ENCODE data around the gene TBX21.
A peak's percentile ranks its signal among the peaks of the same experiment; 100 is the strongest.

Gene TBX21

DNA sequence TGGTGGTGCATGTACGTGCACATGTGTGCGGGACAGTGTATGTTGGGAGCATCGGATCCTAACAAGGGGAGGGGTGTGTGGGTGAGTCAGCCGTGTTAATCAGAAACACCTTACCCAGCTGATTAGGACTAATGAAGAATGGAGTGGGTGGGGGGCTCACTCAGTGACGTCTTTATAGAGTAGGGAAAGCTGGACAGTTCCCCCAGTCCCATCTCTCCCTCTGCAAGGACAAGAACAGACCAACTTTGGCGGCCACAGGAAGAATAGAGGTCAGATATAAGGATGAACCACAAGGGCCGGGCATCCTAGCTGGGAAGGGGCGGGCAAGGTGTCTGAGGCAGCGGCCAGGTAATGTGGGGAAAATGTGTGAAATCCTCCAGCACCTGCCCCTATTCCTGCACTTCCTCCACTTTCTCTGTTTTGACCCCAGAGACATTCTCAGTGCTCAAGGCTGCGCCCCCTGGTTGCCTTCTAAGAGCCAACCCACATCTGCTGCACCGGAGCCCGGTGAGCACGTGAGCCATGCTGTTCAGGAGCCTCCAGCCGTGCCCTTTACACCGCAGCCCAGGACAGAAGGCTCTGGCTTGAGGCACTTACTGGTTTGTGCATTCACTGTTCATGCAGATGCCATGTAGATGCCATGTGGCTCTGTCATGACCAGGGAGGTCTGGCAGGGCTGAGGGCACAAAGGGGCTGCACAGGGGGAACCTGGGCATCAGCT is 18.9 kb upstream of the TBX21 start:
- no peak for DNase-seq (ENCODE audit: low read depth in 2 of 2)

- no peak for DNase-seq (ENCODE audit: low read depth in 2 of 2)
These were observed 18.2 kb upstream of the TBX21 start for GRCh38 chr17:47714773-47715396.

DNA sequence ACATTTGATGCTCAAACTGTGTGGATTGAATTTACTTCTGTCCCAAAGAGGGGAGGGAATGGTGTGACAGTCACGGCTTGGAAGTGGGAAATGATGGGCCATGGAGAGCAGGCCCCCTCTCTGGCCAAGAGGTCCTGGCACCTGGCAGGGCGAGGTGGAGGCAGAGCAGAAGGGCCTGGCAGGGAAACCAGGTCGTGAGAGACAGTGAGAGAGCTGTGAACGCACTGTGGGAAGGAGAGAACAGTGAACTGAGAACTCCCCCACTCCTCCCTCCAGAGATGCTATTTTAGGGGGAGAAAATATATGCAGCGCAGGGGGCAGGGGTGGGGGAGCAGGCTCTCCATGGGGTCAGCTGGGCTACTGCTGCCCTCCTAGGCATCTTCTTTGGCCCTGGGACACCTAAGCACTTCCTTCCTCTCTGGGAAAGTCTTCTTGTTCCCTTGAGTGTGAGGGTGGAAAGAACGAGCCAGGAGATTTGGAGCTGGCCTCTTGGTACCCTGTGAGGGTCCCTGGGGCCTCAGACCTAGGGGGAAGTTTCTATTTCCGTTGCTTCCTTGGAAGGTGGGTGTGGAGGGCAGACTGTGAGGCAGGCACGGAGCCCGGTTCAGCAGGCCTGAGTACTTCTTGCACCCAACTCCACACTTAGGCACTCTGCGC is 17.2 kb upstream of the TBX21 start:
- no peak for DNase-seq (ENCODE audit: low read depth in 2 of 2)

GRCh38 chr17:47716375-47716774 is 16.7 kb upstream of the TBX21 start:
- DNase-seq (ENCODE audit: low read depth in 2 of 2), result no peak

GRCh38 chr17:47717261-47717697 is 15.8 kb upstream of the TBX21 start:
- no peak for DNase-seq (ENCODE audit: low read depth in 2 of 2)

DNA sequence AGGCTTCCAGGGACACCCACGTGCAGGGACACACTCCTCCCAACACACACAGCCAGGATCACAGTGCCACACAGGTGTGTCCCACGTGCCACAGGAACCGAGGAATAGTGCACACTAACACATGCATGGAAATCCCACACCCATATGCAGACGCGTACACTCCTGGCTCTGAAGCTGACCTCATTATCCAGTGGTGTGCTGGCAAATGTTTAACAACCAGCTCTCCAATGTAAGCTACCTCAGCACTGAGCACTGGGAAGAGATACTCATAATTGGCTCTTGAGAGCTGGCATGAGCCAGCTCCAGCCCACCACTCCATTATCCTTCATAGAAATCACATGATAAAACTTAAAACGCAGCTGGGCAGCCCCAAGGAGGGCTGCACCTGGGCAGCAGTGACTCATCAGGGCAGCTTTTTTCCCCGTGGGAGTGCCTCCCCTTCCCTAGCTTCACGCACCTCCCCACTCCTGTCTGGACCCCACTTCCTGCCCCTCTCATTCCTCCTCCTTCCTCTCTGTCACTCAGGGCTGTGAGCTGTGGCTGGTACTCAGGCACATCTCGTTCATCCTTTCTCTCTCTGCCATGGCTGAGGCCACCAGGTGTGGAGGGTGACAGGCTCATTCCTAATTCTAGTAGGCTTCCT is 14.9 kb upstream of the TBX21 start:
- DNase-seq (ENCODE audit: low read depth in 2 of 2), result peak; percentile 47 to 61

GRCh38 chr17:47718634-47719405 is 14.2 kb upstream of the TBX21 start:
- DNase-seq (ENCODE audit: low read depth in 2 of 2), result no peak

- peak; percentile 49 to 57 for DNase-seq (ENCODE audit: low read depth in 2 of 2)
These were observed 13.5 kb upstream of the TBX21 start for GRCh38 chr17:47719411-47720152.

DNA sequence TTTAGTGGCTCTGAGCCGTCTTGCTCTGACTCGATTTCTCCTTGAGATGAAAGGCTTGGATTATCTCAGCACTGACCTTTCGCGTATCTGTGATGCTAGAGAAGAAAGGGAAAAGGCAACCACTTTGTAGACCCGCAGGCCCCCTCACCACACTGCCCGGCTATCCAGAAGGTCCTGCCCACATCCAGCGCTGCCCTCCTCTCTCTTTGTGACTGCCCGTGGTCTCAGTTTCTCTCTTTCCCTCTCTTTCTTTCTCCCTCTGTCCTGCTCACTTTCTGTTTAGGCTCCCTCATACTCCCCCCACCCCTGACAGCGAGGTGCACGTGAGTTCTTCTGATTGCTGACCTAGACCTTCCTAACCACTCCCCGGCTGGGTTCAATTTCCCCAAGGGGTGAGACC is 12.8 kb upstream of the TBX21 start:
- no peak for DNase-seq (ENCODE audit: low read depth in 2 of 2)

- peak; percentile 91 to 97 for DNase-seq (ENCODE audit: low read depth in 2 of 2)
These were observed 12.1 kb upstream of the TBX21 start for GRCh38 chr17:47720754-47721533.

DNA sequence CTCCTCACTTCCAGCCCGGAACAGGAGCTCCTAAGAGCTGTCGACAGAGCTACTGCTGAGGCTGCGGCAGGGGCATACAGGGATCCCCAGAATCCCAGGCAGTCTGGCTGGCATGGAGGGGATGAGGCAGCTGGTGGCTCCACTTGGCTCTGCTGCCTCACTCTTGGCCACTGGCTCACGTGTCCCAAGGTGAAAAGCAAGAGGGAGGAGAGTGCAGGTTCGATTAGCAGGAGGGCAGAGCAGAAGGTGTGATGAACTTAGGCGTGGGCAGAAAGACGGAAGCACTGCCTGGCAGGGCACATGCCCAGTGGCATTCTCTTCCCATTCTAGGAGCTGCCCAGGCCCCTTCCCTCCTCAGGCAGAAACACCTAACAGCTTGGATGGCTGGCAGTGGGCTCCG is 11.3 kb upstream of the TBX21 start:
- no peak for DNase-seq (ENCODE audit: low read depth in 2 of 2)

DNA sequence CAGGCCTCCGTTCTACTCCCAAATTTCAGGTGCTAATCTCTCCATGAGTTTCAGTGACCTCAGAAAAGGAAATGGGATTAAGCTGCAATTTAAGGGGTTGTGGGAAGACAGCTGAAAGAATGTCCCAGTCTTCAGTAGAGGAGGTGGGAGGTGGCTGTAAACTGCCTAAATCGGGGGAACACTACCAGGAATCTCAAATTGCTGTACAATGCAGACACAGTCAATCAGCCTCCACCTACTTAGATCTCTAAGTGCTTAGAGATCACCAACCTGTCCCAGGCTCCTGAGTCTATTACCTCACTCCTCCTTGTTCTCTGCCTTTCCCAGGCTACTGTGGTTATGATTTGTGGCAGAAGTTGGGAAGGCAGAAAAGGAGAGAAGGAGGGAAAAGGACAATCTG is 8.3 kb upstream of the TBX21 start:
- DNase-seq (ENCODE audit: low read depth in 2 of 2), result no peak

DNA sequence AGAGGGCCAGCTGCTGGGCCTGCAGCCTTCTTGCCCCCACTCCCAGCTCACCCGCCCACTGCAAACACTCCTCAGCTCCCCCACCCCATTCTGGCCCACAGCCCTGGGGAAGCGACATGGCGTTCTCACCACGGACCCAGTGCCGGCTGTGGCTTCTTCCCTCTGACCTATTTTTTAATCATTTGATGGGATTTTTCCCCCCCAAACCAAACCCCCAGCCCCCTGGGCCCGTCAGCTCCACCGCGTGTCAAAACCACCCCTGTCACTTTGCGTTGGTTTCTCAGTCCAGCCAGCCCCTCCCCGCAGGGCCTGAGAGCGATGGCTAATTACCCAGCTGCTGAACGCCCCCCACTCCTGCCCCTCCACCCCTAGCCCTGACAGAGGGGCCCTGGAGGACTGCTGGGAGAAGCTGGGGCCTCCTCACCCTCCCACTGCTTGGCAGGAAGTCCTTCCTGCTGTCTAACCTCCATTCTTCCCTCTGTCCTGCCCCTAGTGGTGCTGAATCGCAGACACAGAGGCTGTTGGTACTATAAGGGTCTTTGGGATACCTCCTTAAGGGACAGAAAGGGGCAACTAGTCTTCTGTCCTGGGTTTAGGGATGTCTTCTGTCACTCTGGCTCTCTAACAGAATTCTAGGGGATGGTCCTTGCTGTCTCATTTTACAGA is 7.5 kb upstream of the TBX21 start:
- no peak for DNase-seq (ENCODE audit: low read depth in 2 of 2)

DNA sequence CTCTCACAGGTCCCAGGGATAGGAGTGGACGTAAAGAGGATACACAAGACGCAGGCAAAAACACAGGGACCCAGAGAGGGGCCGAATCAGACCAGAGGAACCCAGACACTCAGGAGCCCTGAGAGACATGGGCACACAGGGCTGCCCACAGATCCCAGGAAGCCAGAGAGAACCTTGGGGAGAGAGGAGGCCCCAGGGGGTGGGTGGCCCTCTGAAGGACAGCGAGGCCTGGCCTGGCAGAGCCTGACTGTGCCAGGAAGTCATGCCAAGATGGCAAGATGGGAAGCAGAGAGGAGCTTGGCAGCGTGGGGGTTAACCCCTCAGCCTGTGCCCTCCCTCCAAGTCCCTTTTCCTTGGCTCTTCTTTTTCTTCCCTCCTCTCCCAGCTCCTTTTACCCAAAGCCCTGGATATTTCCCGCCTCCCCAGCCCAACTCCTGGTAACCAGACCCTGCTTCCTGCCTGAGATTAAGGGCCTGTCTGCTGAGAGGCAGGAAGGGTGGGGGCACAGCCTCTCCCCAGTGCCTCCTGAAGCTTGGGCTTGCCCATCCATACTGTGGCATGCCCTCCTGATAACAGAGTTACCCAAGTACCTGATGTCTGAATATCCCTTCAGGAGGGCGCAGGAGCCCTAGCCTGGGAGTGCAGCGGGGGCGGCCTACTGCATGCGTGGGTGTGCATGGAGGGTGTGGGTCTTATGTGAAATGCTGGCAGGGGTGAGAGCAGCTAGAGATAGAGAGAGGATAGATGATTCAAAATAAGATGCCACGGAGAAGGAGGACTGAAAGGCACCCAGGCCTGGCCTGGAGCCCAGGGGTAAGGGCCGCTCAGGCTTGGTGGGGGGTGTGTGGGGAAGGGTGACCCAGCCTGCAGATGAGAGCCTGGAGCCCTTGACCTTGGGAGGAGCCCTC is 6.0 kb upstream of the TBX21 start:
- DNase-seq (ENCODE audit: low read depth in 2 of 2), result no peak

DNA sequence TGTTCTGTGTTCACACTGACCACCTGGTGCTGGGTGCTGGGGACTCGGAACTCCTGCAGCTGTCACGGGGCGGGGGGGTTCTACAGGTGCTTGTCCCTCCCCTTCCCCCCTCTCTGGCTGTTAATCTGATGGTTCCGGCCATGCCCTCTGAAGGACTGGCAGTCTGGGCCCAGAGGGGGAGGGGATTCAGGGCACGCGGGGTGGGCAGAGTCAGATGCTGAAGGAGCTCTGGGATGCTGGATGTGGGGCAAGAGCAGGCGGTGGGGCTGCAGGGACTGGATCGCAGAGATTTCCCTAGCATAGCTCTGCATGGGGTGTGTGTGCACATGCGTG is 5.4 kb upstream of the TBX21 start:
- no peak for DNase-seq (ENCODE audit: low read depth in 2 of 2)

- no peak for DNase-seq (ENCODE audit: low read depth in 2 of 2)
These were observed 4.7 kb upstream of the TBX21 start for GRCh38 chr17:47728214-47728877.

GRCh38 chr17:47729476-47729875 is 3.6 kb upstream of the TBX21 start:
- no peak for DNase-seq (ENCODE audit: low read depth in 2 of 2)

GRCh38 chr17:47730681-47731080 is 2.4 kb upstream of the TBX21 start:
- DNase-seq (ENCODE audit: low read depth in 2 of 2), result no peak

All from stimulated activated CD4-positive, alpha-beta T cell treated with anti-CD3 and anti-CD28 coated beads, Interleukin-1b, Interleukin-23, amount 100 ng/mL, for 4 hours (primary cell).